Right cardiac atrium (tissue), 5 donors: Measurements from ENCODE around the gene IKBKE. TPM values are rescaled to one million over a fixed set of nuclear protein-coding genes. Genes with fewer than 3 reads are reported as not detected.

ENCODE experiments used
- microRNA-seq, 2 donors: library from miRNA; unstranded; fragments of <30 nt; microRNA quantifications; one replicate each; pipeline ENCODE4 v1.2.0, GENCODE V29; 2020 to 2021
- polyA plus RNA-seq: library from polyadenylated mRNA; stranded (reverse); fragments of 200-250 nt; gene quantifications from one replicate; pipeline ENCODE4 v1.2.3, GENCODE V29; 2013
- total RNA-seq, 4 donors: library from RNA; stranded (reverse); fragmentation: NEBNext Ultra II Directional; extraction: Animal tissue kit (Norgen Biotek cat#: 25700); gene quantifications; one replicate each; pipeline ENCODE4 v1.2.1, GENCODE V29; 2021
- donor health status: healthy with polysubstance abuse.
- donor health status: DM: no; HTN: yes; CAD: no.
- donor health status: DM: no; HTN: no; CAD: no.
- donor health status: DM: no; HTN: yes; CAD: no; lungs with severe emphysema.
- donor health status: DM: yes; HTN: yes; CAD: no.

The IKBKE gene
- total and polyA plus RNA-seq, 5 donors, result 0.54 to 2.0 (median 1.4) TPM

Small RNA genes lying within 50 kb of the gene (microRNA-seq; reads per million reads assigned to microRNA genes)
- gene MIR6769B, result 0 reads per million in 2 donors

Other genes with a start within 250 kb of the IKBKE start
- 10 to 100 TPM; 17.4 to 29.0 (median 22.0) TPM for gene RASSF5, start 37.1 kb downstream of the IKBKE start, total RNA-seq
- gene RASSF5, start 37.1 kb downstream of the IKBKE start, polyA plus RNA-seq, result 9.3 TPM
- 10 to 100 TPM; 24.6 to 28.0 (median 25.8) TPM for gene EIF2D, start 142.0 kb downstream of the IKBKE start, total RNA-seq
- 23.0 TPM for gene EIF2D, start 142.0 kb downstream of the IKBKE start, polyA plus RNA-seq
- gene DYRK3, start 165.1 kb downstream of the IKBKE start, total RNA-seq, result 10 to 100 TPM; 15.7 to 29.8 (median 23.4) TPM
- gene DYRK3, start 165.1 kb downstream of the IKBKE start, polyA plus RNA-seq, result 17.0 TPM
- 100 to 1,000 TPM; 192 to 221 (median 216) TPM for gene MAPKAPK2, start 214.4 kb downstream of the IKBKE start, total RNA-seq
- 129 TPM for gene MAPKAPK2, start 214.4 kb downstream of the IKBKE start, polyA plus RNA-seq